OCI-LY1 (cell line): ENCODE results near the gene ZBTB8A.

ENCODE experiments used
- H2AFZ ChIP-seq: fragments of 200-600 bp; sonication (generic), shearing (Covaris generic); 2 replicates; pipeline ENCODE4 v1.6.0; 2014; ENCODE audit warnings: antibody characterized with exemption, mild to moderate bottlenecking, low read length
- H3F3A ChIP-seq: fragments of 200-600 bp; sonication (generic), shearing (Covaris generic); 2 replicates; pipeline ENCODE4 v1.6.0; 2014; ENCODE audit warnings: mild to moderate bottlenecking, antibody characterized with exemption, low read length, moderate library complexity; ENCODE audit not compliant: insufficient read depth
- H3K27ac ChIP-seq: fragments of 200-600 bp; sonication (generic); 2 replicates; pipeline ENCODE4 v1.5.1; 2014; ENCODE audit warnings: low read length, mixed run types, mild to moderate bottlenecking, low read depth; ENCODE audit not compliant: poor library complexity, severe bottlenecking
- H3K27me3 ChIP-seq: fragments of 200-600 bp; sonication (generic); 2 replicates; pipeline ENCODE4 v1.6.0; 2014; ENCODE audit warnings: antibody characterized with exemption, mild to moderate bottlenecking, low read length, moderate library complexity; ENCODE audit not compliant: insufficient read depth
- H3K36me3 ChIP-seq: fragments of 200-600 bp; sonication (generic); 2 replicates; pipeline ENCODE4 v1.6.1; 2014; ENCODE audit warnings: mild to moderate bottlenecking, antibody characterized with exemption, low read length, moderate library complexity, mixed read lengths; ENCODE audit not compliant: insufficient read depth
- H3K4me1 ChIP-seq: fragments of 200-600 bp; sonication (generic); 2 replicates; pipeline ENCODE4 v1.5.1; 2014; ENCODE audit warnings: mild to moderate bottlenecking, low read length, moderate library complexity; ENCODE audit not compliant: insufficient read depth, severe bottlenecking
- H3K4me2 ChIP-seq: fragments of 200-600 bp; sonication (generic), shearing (Covaris generic); 2 replicates; pipeline ENCODE4 v1.6.1; 2014; ENCODE audit warnings: low read length
- H3K4me3 ChIP-seq: fragments of 200-600 bp; sonication (generic); 2 replicates; pipeline ENCODE4 v1.5.1; 2014; ENCODE audit warnings: low read length, low read depth, mild to moderate bottlenecking, mixed read lengths; ENCODE audit not compliant: poor library complexity, severe bottlenecking
- H3K79me2 ChIP-seq: fragments of 200-600 bp; shearing (Covaris generic); 2 replicates; pipeline ENCODE4 v1.6.1; 2016; ENCODE audit warnings: mixed run types, low read length, mixed read lengths; ENCODE audit not compliant: insufficient read depth
- H3K9ac ChIP-seq: fragments of 200-600 bp; sonication (generic), shearing (Covaris generic); 2 replicates; pipeline ENCODE4 v1.6.1; 2014; ENCODE audit warnings: mild to moderate bottlenecking, low read length, mixed read lengths
- H3K9me2 ChIP-seq: fragments of 200-600 bp; sonication (generic), shearing (Covaris generic); 2 replicates; pipeline ENCODE4 v1.6.1; 2014; ENCODE audit warnings: low read depth, mild to moderate bottlenecking, low read length, mixed read lengths
- H3K9me3 ChIP-seq: fragments of 200-600 bp; shearing (Covaris generic); 2 replicates; pipeline ENCODE4 v1.6.1; 2014; ENCODE audit warnings: low read length, mixed read lengths
- H4K20me1 ChIP-seq: fragments of 200-600 bp; sonication (generic), shearing (Covaris generic); 2 replicates; pipeline ENCODE4 v1.6.0; 2016; ENCODE audit warnings: mild to moderate bottlenecking, low read length; ENCODE audit not compliant: insufficient read depth
- EZH2 ChIP-seq: fragments of 200-600 bp; sonication (generic), shearing (Covaris generic); IDR thresholded peaks from 2 replicates; pipeline ENCODE4 v1.8.0; 2017; ENCODE audit warnings: borderline replicate concordance, mixed run types, mild to moderate bottlenecking, antibody characterized with exemption, low read length, moderate library complexity, mixed read lengths
- TF ChIP-seq, protein P1 (sequence below): fragments of 200-600 bp; sonication (generic), shearing (Covaris generic); IDR thresholded peaks from 2 replicates; pipeline ENCODE4 v1.5.1; 2017; ENCODE audit warnings: mild to moderate bottlenecking, antibody characterized with exemption, low read length, moderate library complexity, mixed read lengths

ZBTB8A gene

DNA sequence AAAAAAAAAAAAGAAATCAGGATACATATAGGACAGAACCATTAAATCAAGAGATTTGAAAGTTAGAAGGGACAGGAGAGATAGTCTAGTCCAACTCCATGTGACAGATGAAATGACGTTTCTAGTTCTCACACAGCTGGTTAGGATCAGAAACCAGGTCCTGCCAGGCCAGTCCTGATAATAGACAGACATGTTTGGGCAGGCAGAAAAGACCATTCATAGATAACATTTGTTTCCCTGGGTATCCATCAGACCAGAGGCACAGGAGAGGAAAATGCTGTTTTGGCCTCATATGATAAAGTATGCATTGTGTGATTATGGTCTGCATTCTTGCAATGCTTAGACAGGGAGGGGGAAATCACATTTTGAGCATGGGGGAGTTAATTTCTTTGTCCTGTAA lies 45.0 kb upstream of the ZBTB8A start:
- H3K36me3 ChIP-seq = no peaks in the 10 kb centered on the region
- H3K27me3 ChIP-seq = no peaks in the 10 kb centered on the region; the same call in 1 of the 2 replicates
- H3K27ac ChIP-seq = no peak overlapping the region
- no peak overlapping the region for H2AFZ ChIP-seq
- H3K4me2 ChIP-seq = no peak overlapping the region
- no peaks in the 10 kb centered on the region for H3F3A ChIP-seq
- H3K4me1 ChIP-seq = no peaks in the 10 kb centered on the region
- H3K9me3 ChIP-seq = no peaks in the 10 kb centered on the region
- H3K9me2 ChIP-seq = no peaks in the 10 kb centered on the region
- no peaks in the 10 kb centered on the region for H3K79me2 ChIP-seq
- no peak for TF ChIP-seq EZH2
- TF ChIP-seq, protein P1, sequence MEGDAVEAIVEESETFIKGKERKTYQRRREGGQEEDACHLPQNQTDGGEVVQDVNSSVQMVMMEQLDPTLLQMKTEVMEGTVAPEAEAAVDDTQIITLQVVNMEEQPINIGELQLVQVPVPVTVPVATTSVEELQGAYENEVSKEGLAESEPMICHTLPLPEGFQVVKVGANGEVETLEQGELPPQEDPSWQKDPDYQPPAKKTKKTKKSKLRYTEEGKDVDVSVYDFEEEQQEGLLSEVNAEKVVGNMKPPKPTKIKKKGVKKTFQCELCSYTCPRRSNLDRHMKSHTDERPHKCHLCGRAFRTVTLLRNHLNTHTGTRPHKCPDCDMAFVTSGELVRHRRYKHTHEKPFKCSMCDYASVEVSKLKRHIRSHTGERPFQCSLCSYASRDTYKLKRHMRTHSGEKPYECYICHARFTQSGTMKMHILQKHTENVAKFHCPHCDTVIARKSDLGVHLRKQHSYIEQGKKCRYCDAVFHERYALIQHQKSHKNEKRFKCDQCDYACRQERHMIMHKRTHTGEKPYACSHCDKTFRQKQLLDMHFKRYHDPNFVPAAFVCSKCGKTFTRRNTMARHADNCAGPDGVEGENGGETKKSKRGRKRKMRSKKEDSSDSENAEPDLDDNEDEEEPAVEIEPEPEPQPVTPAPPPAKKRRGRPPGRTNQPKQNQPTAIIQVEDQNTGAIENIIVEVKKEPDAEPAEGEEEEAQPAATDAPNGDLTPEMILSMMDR = no peak
- H3K4me3 ChIP-seq = no peak overlapping the region
- H3K9ac ChIP-seq = no peak overlapping the region
- H4K20me1 ChIP-seq = no peaks in the 10 kb centered on the region

DNA sequence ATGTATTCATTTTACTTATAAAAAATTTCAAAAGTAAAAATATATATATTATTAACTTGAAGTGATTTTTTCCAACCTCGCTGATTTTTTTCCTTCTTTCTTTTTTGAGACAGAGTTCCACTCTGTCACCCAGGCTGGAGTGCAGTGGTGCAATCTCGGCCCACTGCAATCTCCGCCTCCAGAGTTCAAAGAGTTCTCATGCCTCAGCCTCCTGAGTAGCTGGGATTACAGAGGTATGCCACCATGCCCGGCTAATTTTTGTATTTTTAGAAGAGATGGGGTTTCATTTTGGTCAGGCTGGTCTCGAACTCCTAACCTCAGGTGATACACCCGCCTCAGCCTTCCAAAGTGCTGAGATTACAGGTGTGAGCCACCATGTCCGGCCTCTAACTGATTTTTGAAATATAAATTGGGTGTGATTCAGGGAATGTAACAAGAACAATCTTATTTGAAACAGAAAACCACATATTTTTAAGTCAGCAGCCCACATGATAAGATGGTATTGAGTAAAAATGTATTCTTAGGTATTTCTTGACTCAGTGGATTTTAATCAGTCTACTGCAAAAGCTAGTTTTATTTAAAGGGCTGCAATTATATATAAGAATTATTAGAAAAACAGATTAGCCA lies 44.4 kb upstream of the ZBTB8A start:
- Histone ChIP-seq H3K27me3 (no peaks in the 10 kb centered on the region; the same call in 1 of the 2 replicates), H3K36me3 (no peaks in the 10 kb centered on the region), H3K4me1 (peaks cover under 1% of the 10 kb centered on the region), H2AFZ (no peak overlapping the region), H3K27ac (no peak overlapping the region), H3K4me3 (no peak overlapping the region), H3F3A (no peaks in the 10 kb centered on the region), H3K9me2 (no peaks in the 10 kb centered on the region), H4K20me1 (no peaks in the 10 kb centered on the region), H3K4me2 (no peak overlapping the region), H3K79me2 (no peaks in the 10 kb centered on the region), H3K9me3 (no peaks in the 10 kb centered on the region), H3K9ac (no peak overlapping the region)
- TF ChIP-seq, protein P1 = no peak
- no peak for TF ChIP-seq EZH2

DNA sequence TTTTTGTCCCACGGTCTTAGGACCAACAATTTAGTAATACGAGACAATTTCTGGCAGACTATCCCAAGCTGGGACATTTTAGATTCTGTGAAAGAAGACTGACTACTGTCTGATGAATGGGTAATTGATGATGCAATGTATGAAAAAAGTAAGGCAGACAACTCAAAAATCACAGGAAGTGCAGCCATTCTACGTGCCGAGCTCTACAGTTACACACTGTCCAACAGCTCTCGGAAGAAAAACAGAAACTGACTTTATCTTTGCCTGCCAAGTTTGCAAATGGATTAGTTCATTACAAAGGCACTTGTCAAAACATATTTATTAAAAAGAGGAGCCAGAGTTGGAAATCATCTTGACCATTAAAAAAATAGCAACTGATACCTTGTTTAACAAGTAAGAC lies 43.1 kb upstream of the ZBTB8A start:
- Histone ChIP-seq H3F3A (no peaks in the 10 kb centered on the region), H3K4me2 (no peak overlapping the region), H3K27ac (no peak overlapping the region), H3K9me3 (no peaks in the 10 kb centered on the region), H3K9me2 (no peaks in the 10 kb centered on the region), H2AFZ (no peak overlapping the region), H3K9ac (no peak overlapping the region), H3K4me1 (peaks cover 7% of the 10 kb centered on the region), H4K20me1 (no peaks in the 10 kb centered on the region), H3K79me2 (no peaks in the 10 kb centered on the region), H3K27me3 (peaks cover 2% of the 10 kb centered on the region), H3K36me3 (no peaks in the 10 kb centered on the region), H3K4me3 (no peak overlapping the region)
- no peak for TF ChIP-seq EZH2
- TF ChIP-seq, protein P1 = no peak
